RPMI7951 (cell line): Measurements from ENCODE around the gene CTNNA1. TPM values are rescaled to one million over a fixed set of nuclear protein-coding genes. Genes with fewer than 3 reads are reported as not detected.

Source experiments
- DNase-seq: peaks from one replicate; pipeline ENCODE4 v3.0.0-alpha.2; 2012; ENCODE audit warnings: low read depth
- total RNA-seq: library from RNA; depleted of rRNA; stranded (reverse); fragments of >200 nt; shearing (Covaris generic); gene quantifications from 2 replicates; pipeline ENCODE4 v1.2.3, GENCODE V29; 2014

The CTNNA1 gene
- total RNA-seq, 1 experiment from 2014 or later, result 243 TPM

GRCh38 chr5:138850865-138851435 lies 97.7 kb downstream of the CTNNA1 start:
- no peak for DNase-seq

- DNase-seq, result no peak
These were observed 99.9 kb downstream of the CTNNA1 start for GRCh38 chr5:138853132-138853531.

GRCh38 chr5:138867011-138867410 lies 113.8 kb downstream of the CTNNA1 start:
- no peak for DNase-seq

DNA sequence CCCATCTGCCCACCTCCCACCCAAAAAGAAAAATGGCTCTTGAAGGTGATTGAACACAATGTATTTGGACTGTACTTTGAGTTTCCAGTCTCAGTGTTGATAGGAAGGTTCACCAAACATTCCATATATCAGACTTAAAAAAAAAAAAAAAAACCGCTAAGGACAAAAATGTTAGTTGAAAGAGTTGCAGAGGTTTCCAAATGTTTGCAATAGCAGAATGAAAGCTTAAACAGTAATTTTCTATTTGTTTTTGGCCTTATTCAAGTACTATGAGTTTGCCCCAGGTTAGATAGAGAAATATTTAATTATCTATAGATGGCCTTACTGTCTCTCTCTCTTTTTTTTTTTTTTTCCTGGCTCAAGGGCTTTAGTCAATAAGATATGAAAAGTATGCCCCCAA lies 115.8 kb downstream of the CTNNA1 start:
- no peak for DNase-seq

GRCh38 chr5:138869763-138870500 lies 116.7 kb downstream of the CTNNA1 start:
- no peak for DNase-seq

GRCh38 chr5:138870611-138871010 lies 117.4 kb downstream of the CTNNA1 start:
- DNase-seq, result no peak

- DNase-seq, result peak; percentile 28
These were observed 119.7 kb downstream of the CTNNA1 start for GRCh38 chr5:138872841-138873465.

DNA sequence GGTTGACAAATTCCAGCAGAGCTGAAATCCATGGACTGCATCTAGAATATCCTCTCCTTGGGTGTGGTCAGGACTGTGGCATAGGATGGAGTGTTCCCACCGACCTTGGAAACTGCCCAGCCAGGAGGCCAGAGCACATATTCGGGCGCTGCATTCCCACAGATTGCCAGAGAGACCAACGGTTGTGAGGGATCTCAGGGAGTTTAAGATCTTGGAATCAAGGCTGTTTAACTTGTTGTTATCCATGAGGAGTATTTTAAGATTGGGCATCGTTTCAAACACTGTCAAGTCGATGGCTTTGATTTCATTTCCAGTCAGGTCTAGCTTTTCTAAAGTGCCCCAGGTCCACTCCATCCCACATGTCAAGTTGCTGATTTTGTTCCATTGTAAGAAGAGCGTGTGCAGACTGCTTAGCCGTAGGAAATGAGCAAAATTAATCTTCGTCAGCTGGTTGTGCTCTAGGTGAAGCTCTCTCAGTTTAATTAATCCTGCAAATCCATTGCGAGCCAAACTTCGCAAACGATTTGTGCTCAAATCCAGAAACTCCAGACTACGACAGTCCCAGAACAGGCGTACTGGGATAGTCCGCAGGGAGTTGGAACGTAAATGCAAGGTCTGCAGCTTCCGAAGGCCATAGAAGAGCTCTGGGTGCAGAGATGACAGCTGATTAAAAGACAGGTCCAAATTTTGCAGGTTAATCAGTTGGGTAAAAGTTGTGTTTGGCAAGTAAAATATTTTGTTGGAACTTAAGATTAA lies 120.4 kb downstream of the CTNNA1 start:
- DNase-seq, result no peak

DNA sequence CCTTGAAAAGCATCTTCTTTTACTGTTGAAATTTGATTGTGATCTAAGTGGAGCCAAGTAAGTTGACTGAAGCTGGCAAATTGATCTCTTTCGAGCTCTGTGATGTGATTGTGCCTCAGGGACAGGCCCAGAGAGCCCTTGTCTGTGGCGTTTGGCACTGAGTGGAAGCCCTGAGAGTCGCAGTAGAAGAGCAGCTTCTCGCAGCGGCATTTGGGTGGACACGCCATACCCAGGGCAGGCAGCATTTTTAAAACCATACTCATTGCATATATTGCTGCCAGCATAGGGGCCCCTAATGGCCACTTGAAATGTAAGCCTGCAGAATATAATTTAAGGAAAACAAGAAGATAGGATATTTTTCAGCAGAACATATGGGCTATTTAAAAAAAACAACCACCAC lies 121.0 kb downstream of the CTNNA1 start:
- peak; percentile 24 for DNase-seq

GRCh38 chr5:138874771-138875551 lies 121.7 kb downstream of the CTNNA1 start, which contains the start of gene LRRTM2:
TSS of gene LRRTM2 (minus strand) at chr5:138875335. CDS start at chr5:138874911, 424 bp downstream.
- peak; percentile 80 for DNase-seq

GRCh38 chr5:138875552-138875875 lies 122.3 kb downstream of the CTNNA1 start:
- DNase-seq, result no peak

GRCh38 chr5:138875946-138876345 lies 122.7 kb downstream of the CTNNA1 start:
- DNase-seq, result no peak

DNA sequence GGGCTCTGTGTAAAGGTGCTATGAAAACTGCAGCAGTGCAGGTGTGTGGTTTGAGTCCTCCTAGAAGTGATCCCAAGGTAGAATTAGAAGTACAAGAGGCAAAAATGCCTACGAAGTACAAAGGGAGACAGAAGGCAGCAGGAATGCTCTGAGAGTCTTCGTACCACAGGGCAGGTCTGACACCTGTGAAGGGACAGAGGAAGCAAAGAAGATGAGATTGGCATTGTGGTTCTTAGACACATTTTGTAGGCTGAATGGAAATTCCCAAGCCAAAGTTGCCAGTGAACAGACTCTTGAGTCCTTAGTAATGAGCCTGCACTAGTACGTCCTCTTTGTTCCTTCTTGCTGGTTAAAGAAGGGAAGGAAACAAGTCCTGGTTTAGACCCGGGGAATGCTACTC lies 123.6 kb downstream of the CTNNA1 start:
- no peak for DNase-seq

DNA sequence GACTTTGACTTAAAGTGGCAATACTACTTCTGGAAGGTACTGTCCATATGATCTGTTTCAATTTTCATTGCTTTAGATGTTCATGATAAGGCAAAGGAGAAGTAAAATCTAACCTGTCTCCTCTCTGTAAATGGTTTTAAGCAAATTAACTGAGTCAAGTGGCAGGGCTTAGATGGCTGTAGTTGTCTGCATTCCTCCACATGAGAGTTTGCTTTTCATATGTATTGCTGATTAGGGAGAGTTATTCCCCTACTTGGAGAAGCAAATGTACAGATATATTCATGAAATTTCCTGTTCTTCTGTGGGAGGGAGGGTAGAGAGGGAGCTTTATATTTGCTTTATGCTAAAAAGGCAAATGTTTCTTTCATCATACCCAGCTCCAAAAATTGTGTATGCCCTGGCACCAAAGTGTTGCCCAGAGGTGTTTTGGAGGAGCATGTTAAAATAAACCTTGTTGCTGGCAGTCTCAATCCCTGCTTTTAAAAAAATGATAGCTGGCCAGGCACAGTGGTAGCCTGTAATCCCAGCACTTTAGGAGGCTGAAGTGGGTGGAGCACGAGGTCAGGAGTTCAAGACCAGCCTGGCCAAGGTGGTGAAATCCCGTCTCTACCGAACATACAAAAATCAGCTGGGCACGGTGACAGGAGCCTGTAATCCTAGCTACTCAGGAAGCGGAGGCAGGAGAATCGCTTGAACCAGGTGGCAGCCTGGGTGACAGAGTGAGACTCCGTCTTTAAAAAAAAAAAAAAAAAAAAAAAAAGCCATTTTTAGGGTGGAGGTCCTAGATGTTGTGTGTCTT lies 125.4 kb downstream of the CTNNA1 start:
- DNase-seq, result no peak

DNA sequence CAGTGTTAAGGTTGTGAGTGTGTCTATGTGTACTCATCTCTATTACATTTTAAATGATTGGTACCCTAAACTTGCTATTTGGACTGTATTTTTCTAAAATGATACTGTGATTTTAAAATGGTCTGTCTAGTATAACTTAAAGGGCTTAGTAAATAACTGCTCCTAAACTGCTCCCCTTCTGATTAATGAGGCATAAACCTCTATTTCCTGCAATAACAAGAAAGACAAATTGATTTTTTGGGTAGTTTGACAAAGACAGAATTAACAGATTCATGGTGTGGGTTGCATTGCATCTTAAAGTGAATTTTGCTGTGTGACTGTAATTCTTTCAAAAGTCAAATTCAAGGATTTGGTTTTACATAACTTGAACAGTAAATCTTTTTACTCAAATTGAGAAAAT lies 130.0 kb downstream of the CTNNA1 start:
- DNase-seq, result no peak

- DNase-seq, result no peak
These were observed 130.9 kb downstream of the CTNNA1 start for GRCh38 chr5:138884094-138884493.

DNA sequence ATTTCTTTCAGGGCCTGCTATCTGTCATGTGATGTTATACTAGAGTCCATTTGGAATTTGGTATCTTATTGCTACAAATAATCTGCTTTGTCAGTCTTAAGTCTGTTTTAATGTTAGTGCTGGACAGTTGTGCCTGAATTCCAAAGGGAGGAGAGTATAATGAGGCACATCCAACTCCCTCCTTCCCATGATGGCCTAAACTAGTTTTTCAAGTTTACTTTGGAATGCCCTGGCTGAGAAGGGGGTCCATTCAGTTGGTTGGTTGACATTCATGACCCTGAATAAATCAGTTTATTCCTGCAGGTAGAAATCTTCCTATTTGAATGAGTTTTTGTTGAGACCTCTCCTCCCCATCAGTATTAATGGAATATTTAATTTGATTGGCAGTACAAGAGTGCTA lies 131.3 kb downstream of the CTNNA1 start:
- no peak for DNase-seq

DNA sequence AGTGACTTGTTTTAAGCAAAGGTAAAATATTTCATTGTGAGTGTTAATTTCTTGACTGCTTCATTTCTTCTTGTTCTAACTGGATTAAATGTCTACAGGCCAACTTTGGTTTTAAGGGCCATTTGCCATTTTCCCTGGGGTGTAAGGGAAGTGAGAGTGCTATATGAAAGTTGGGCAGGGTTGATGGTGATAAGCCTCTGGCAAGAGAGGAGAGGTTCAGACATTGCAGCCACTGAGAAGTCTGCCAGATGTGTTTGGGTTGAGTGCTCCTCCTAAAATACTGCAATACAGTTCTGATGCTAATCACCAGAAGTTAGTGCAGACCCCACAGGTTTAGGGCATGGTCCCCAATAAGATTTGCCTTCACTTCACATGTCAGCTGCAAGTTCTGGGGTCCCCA lies 136.8 kb downstream of the CTNNA1 start:
- DNase-seq, result no peak

- no peak for DNase-seq
These were observed 137.4 kb downstream of the CTNNA1 start for GRCh38 chr5:138890644-138891043.

DNA sequence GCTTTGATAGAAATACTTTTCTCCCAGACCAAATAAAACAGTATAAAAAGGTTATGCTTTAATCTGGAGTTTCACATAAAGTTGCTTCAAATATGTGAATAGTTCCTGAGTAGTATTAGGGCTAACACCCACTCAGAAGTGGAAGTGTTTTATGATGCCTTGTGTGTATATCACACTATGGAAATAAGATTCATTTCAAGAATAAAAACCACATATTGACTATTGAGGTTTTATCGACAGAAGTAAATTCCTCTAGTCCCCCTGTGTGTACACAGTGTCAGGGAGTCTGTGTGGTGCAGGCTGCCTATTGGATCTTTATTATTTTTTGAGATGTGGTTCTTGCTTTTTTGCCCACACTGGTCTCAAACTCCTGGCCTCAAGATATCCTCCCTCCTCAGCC lies 142.7 kb downstream of the CTNNA1 start:
- DNase-seq, result no peak

- no peak for DNase-seq
These were observed 145.1 kb downstream of the CTNNA1 start for GRCh38 chr5:138898299-138898698.
